SK-N-SH treated with all-trans-retinoic acid at 6 μM for 48 hours (cell line): Measurements from ENCODE around the gene COL19A1.

Experiments
- ATAC-seq: fragments of 200-7000 bp; cut with Tn5 transposase; 3 replicates; pipeline ENCODE4 v1.9.1; 2020; ENCODE audit warnings: mild to moderate bottlenecking, moderate library complexity
- ARNTL ChIP-seq: fragments of 450-650 bp; formaldehyde crosslinking; IDR thresholded peaks from 2 replicates; pipeline ENCODE4 v1.5.0; 2020; ENCODE audit warnings: low read depth, mild to moderate bottlenecking, moderate library complexity, borderline replicate concordance
- BACH2 ChIP-seq: fragments of 250-450 bp; sonication (Bioruptor Pico); IDR thresholded peaks from 2 replicates; pipeline ENCODE4 v1.9.0; 2021; ENCODE audit warnings: mild to moderate bottlenecking, borderline replicate concordance
- CREB5 ChIP-seq: fragments of 250-450 bp; sonication (Bioruptor Pico); IDR thresholded peaks from 2 replicates; pipeline ENCODE4 v1.5.1; 2020; ENCODE audit warnings: low read depth, mild to moderate bottlenecking, moderate library complexity
- CSDC2 ChIP-seq: fragments of 250-450 bp; sonication (Bioruptor Pico); IDR thresholded peaks from 2 replicates; pipeline ENCODE4 v1.5.0; 2020; ENCODE audit warnings: mild to moderate bottlenecking, moderate library complexity
- ESRRG ChIP-seq: fragments of 250-450 bp; sonication (Bioruptor Pico); IDR thresholded peaks from 2 replicates; pipeline ENCODE4 v1.6.1; 2021; ENCODE audit warnings: mild to moderate bottlenecking
- GLIS3 ChIP-seq: fragments of 250-450 bp; sonication (Bioruptor Pico); IDR thresholded peaks from 2 replicates; pipeline ENCODE4 v1.5.0; 2020; ENCODE audit warnings: mild to moderate bottlenecking, moderate library complexity
- ISL1 ChIP-seq: fragments of 250-450 bp; sonication (Bioruptor Pico); IDR thresholded peaks from 2 replicates; pipeline ENCODE4 v2.1.2; 2022; ENCODE audit warnings: mild to moderate bottlenecking, moderate library complexity
- OSR1 ChIP-seq: fragments of 250-450 bp; sonication (Bioruptor Pico); IDR thresholded peaks from 2 replicates; pipeline ENCODE4 v1.8.0; 2022; ENCODE audit warnings: moderate library complexity, mild to moderate bottlenecking, inconsistent platforms
- PPARA ChIP-seq: fragments of 250-450 bp; sonication (Bioruptor Pico); IDR thresholded peaks from 2 replicates; pipeline ENCODE4 v1.5.0; 2020; ENCODE audit warnings: mild to moderate bottlenecking, borderline replicate concordance
- RARB ChIP-seq: fragments of 250-450 bp; sonication (Bioruptor Pico); IDR thresholded peaks from 2 replicates; pipeline ENCODE4 v1.8.0; 2021; ENCODE audit warnings: mild to moderate bottlenecking, moderate library complexity
- TCF4 ChIP-seq: fragments of 250-450 bp; sonication (Bioruptor Pico); IDR thresholded peaks from 2 replicates; pipeline ENCODE4 v1.8.0; 2021; ENCODE audit warnings: mild to moderate bottlenecking, moderate library complexity, borderline replicate concordance
- TOX ChIP-seq: fragments of 250-450 bp; sonication (Bioruptor Pico); IDR thresholded peaks from 2 replicates; pipeline ENCODE4 v1.8.0; 2021; ENCODE audit warnings: mild to moderate bottlenecking, moderate library complexity, borderline replicate concordance
- TSHZ2 ChIP-seq: fragments of 250-450 bp; sonication (Bioruptor Pico); IDR thresholded peaks from 2 replicates; pipeline ENCODE4 v1.5.0; 2020; ENCODE audit warnings: mild to moderate bottlenecking, moderate library complexity
- ZC3H10 ChIP-seq: fragments of 250-450 bp; sonication (Bioruptor Pico); IDR thresholded peaks from 2 replicates; pipeline ENCODE4 v1.5.1; 2021; ENCODE audit warnings: mild to moderate bottlenecking, moderate library complexity
- ZFP3 ChIP-seq: fragments of 250-450 bp; sonication (Bioruptor Pico); IDR thresholded peaks from 2 replicates; pipeline ENCODE4 v1.5.0; 2020; ENCODE audit warnings: mild to moderate bottlenecking, moderate library complexity
- ZFP30 ChIP-seq: fragments of 450-650 bp; formaldehyde crosslinking; IDR thresholded peaks from 2 replicates; pipeline ENCODE4 v1.5.0; 2022; ENCODE audit warnings: mild to moderate bottlenecking, moderate library complexity
- ZNF565 ChIP-seq: fragments of 450-650 bp; formaldehyde crosslinking; conservative IDR thresholded peaks from 2 replicates; pipeline ENCODE4 v1.5.0; 2020; ENCODE audit warnings: low read depth, mild to moderate bottlenecking, moderate library complexity
- ZNF70 ChIP-seq: fragments of 450-650 bp; formaldehyde crosslinking; IDR thresholded peaks from 2 replicates; pipeline ENCODE4 v1.5.0; 2020; ENCODE audit warnings: mild to moderate bottlenecking, moderate library complexity
- ZNF8 ChIP-seq: fragments of 450-650 bp; formaldehyde crosslinking; IDR thresholded peaks from 2 replicates; pipeline ENCODE4 v1.5.0; 2020; ENCODE audit warnings: mild to moderate bottlenecking, moderate library complexity
- TF ChIP-seq, protein P1 (sequence below): fragments of 250-450 bp; sonication (Bioruptor Pico); IDR thresholded peaks from 2 replicates; pipeline ENCODE4 v1.5.1; 2021; ENCODE audit warnings: mild to moderate bottlenecking, moderate library complexity

COL19A1 gene

DNA sequence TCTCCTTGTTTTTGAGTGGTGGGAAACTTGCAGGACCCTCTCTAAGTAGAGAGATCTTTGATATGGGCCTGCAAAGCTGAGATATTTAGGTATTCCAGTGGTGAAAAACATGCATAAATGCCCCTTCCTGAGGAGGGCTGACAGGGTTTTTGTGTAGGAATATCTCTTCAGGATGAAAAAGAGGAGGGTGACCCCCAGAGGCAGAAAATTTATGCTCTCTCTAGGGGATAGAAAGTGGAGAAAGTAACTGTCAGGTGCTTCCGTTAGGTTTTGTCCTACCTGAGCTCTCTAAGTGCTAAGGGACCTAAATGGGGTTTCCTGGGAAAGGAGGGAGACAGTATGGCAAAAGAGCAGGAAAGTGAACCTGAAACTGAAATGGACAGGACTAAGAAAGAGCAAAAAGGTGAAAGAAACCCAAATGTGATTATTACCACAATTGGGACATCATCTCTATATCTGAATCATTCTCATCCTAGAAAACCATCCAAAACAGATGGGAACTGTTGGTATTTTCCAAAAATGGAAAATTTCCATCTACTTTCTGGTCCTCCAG, 2.0 kb downstream of the COL19A1 start:
- TF ChIP-seq ZFP3 (CRISPR knock-in tag), result no peak
- no peak for TF ChIP-seq ZNF70
- no peak for TF ChIP-seq CSDC2
- TF ChIP-seq ZC3H10 (CRISPR knock-in tag), result no peak
- TF ChIP-seq RARB (CRISPR knock-in tag), result no peak
- no peak for TF ChIP-seq TOX
- TF ChIP-seq TCF4 (CRISPR knock-in tag), result no peak
- TF ChIP-seq PPARA (CRISPR knock-in tag), result no peak
- TF ChIP-seq ARNTL (CRISPR knock-in tag), result no peak
- TF ChIP-seq BACH2 (CRISPR knock-in tag), result no peak
- TF ChIP-seq ZNF565 (CRISPR knock-in tag), result no peak
- no peak for TF ChIP-seq ZFP30 (CRISPR knock-in tag)
- no peak for TF ChIP-seq OSR1
- no peak for TF ChIP-seq TSHZ2 (CRISPR knock-in tag)
- no peak for TF ChIP-seq GLIS3 (CRISPR knock-in tag)
- ATAC-seq, result no peak

- ATAC-seq, result no peak
- no peak for TF ChIP-seq OSR1
Observed at GRCh38 chr6:69868961-69869360, 2.6 kb downstream of the COL19A1 start.

DNA sequence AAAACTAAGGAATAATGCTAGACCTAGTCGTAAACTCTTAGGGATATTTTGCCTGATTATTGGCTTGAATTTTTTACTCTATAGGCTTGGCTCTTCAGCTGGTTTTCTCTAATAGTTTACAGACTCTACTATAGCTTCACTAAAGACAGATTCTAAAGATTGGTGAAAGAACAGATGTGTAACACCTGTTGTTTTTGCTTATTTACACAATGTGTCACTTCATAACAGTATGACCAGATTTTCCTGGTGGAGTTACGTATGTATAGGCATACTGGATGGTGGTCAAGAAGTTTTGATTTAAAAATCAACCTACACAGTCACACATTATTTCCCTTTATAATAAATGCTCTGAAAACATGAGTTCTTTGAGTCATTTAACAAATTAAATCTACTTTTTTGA, 4.8 kb downstream of the COL19A1 start:
- ATAC-seq, result no peak
- TF ChIP-seq ISL1 (CRISPR knock-in tag) (no peak), CREB5 (CRISPR knock-in tag) (no peak), TCF4 (CRISPR knock-in tag) (no peak), TOX (no peak), TSHZ2 (CRISPR knock-in tag) (no peak), ZNF8 (no peak), PPARA (CRISPR knock-in tag) (no peak), ZFP3 (CRISPR knock-in tag) (no peak)
- TF ChIP-seq, all 23 proteins: peak for 0

GRCh38 chr6:69873291-69873690, 6.9 kb downstream of the COL19A1 start:
- TF ChIP-seq ESRRG (CRISPR knock-in tag), result no peak
- TF ChIP-seq GLIS3 (CRISPR knock-in tag), result no peak
- TF ChIP-seq PPARA (CRISPR knock-in tag), result no peak
- TF ChIP-seq, protein P1, sequence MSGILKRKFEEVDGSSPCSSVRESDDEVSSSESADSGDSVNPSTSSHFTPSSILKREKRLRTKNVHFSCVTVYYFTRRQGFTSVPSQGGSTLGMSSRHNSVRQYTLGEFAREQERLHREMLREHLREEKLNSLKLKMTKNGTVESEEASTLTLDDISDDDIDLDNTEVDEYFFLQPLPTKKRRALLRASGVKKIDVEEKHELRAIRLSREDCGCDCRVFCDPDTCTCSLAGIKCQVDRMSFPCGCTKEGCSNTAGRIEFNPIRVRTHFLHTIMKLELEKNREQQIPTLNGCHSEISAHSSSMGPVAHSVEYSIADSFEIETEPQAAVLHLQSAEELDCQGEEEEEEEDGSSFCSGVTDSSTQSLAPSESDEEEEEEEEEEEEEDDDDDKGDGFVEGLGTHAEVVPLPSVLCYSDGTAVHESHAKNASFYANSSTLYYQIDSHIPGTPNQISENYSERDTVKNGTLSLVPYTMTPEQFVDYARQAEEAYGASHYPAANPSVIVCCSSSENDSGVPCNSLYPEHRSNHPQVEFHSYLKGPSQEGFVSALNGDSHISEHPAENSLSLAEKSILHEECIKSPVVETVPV, result no peak
- TF ChIP-seq TOX, result no peak
- TF ChIP-seq ZNF70, result no peak
- no peak for ATAC-seq
